Effector CD8-positive, alpha-beta T cell (primary cell): ENCODE results near the gene PNPO.

Experiments
- DNase-seq: peaks from one replicate; lab custom pipeline; 2025; lab: John Stamatoyannopoulos, UW

PNPO gene

DNA sequence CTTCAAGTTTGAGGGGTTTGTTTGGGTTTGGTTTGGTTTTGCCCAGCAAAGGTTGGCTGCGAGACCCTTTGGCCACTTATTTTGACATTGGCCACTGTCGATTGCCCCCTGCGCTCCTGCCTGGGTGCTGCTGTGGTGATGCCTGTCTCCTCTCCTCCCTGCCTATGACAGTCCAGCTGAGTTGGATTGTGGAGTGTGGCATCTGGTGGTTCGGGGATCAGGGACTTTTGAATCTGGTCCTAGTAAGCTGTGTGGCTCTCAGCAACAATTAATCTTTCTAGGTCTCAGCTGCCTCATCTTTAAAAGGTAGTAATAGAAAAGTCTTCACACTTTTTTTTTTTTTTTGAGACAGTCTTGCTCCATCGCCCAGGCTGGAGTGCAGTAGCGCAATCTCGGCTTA, 56.7 kb downstream of the PNPO start:
- no peak for DNase-seq
